ENCODE measurements around the gene TCF3. TPM values are rescaled to one million over a fixed set of nuclear protein-coding genes. Genes with fewer than 3 reads are reported as not detected.

TCF3 gene
- total RNA-seq, 3 donors from 2014 or later (not counting 1 experiment from before 2014, with no cell fraction given): 54.5 to 72.2 (median 64.3) TPM

GRCh38 chr19:1592024-1592754 lies 60.2 kb downstream of the TCF3 start:
- Mint-ChIP-seq H3K9me3 (no peaks in the 10 kb centered on the region), H3K36me3 (no peaks in the 10 kb centered on the region), H3K4me3 (peak overlapping the region; percentile 79), H3K27me3 (ENCODE audit: low read depth in 2 of 2) (no peaks in the 10 kb centered on the region), H3K27ac (peak overlapping the region; percentile 74 to 89), H3K4me1 (peaks cover 8 to 27% of the 10 kb centered on the region in 2 donors)
- TF ChIP-seq CTCF (IDR thresholded peaks at IDR 0.05): no peak
- DNase-seq (peak; percentile 84 to 95), ATAC-seq (peak; percentile 78 to 91 (median 83))
- WGBS (ENCODE audit: insufficient coverage): under 1% methylated on average over 94 of the region's 94 CpGs
- Histone ChIP-seq H3K9me3 (ENCODE audit: control insufficient read depth, insufficient read depth, low read length) (no peaks in the 10 kb centered on the region), H3K27ac (ENCODE audit: low read length) (peak overlapping the region; percentile 93), H3K36me3 (ENCODE audit: control insufficient read depth, insufficient read depth, low read length) (peaks cover 5% of the 10 kb centered on the region), H3K27me3 (ENCODE audit: control insufficient read depth, insufficient read depth, low read length) (no peaks in the 10 kb centered on the region), H3K4me1 (ENCODE audit: control insufficient read depth, insufficient read depth, low read length) (peaks cover 26% of the 10 kb centered on the region), H3K4me3 (ENCODE audit: low read length) (peak overlapping the region; percentile 85)
- intact Hi-C loops (cut with micrococcal nuclease): no loop called here

- Mint-ChIP-seq H3K9me3 (no peaks in the 10 kb centered on the region), H3K27me3 (ENCODE audit: low read depth in 2 of 2) (no peaks in the 10 kb centered on the region), H3K4me3 (peak overlapping the region; percentile 79), H3K36me3 (no peaks in the 10 kb centered on the region), H3K4me1 (peaks cover 8 to 27% of the 10 kb centered on the region in 2 donors), H3K27ac (peak overlapping the region; percentile 64 to 89)
- H3K4me3 ChIP-seq (ENCODE audit: low read length): peak overlapping the region; percentile 85
- no peak for TF ChIP-seq CTCF (IDR thresholded peaks at IDR 0.05)
- H3K36me3 ChIP-seq (ENCODE audit: control insufficient read depth, insufficient read depth, low read length): no peaks in the 10 kb centered on the region
- H3K4me1 ChIP-seq (ENCODE audit: control insufficient read depth, insufficient read depth, low read length): peaks cover 26% of the 10 kb centered on the region
- peak overlapping the region; percentile 93 for H3K27ac ChIP-seq (ENCODE audit: low read length)
- DNase-seq (peak in 1 of 2 donors; percentile 49), ATAC-seq (no peak)
- no peaks in the 10 kb centered on the region for H3K9me3 ChIP-seq (ENCODE audit: control insufficient read depth, insufficient read depth, low read length)
- 1% methylated on average over 30 of the region's 31 CpGs for WGBS (ENCODE audit: insufficient coverage)
- intact Hi-C loops (cut with micrococcal nuclease): no loop called here
- H3K27me3 ChIP-seq (ENCODE audit: control insufficient read depth, insufficient read depth, low read length): no peaks in the 10 kb centered on the region
Measured at GRCh38 chr19:1591421-1592023, 60.9 kb downstream of the TCF3 start.

- no peak for TF ChIP-seq CTCF (IDR thresholded peaks at IDR 0.05)
- peaks cover 26% of the 10 kb centered on the region for H3K4me1 ChIP-seq (ENCODE audit: control insufficient read depth, insufficient read depth, low read length)
- H3K27ac Mint-ChIP-seq: peak overlapping the region; percentile 64 to 89
- H3K4me3 ChIP-seq (ENCODE audit: low read length): no peak overlapping the region
- H3K4me3 Mint-ChIP-seq: peak overlapping the region; percentile 70
- peaks cover 2% of the 10 kb centered on the region for H3K36me3 ChIP-seq (ENCODE audit: control insufficient read depth, insufficient read depth, low read length)
- H3K9me3 ChIP-seq (ENCODE audit: control insufficient read depth, insufficient read depth, low read length): no peaks in the 10 kb centered on the region
- H3K27ac ChIP-seq (ENCODE audit: low read length): no peak overlapping the region
- H3K27me3 Mint-ChIP-seq (ENCODE audit: low read depth in 2 of 2): no peaks in the 10 kb centered on the region
- DNase-seq (peak in 1 of 2 donors; percentile 57), ATAC-seq (no peak)
- intact Hi-C loops (cut with micrococcal nuclease): no loop called here
- WGBS (ENCODE audit: insufficient coverage): 21% methylated on average over 10 of the region's 10 CpGs
- H3K4me1 Mint-ChIP-seq: peaks cover 8 to 27% of the 10 kb centered on the region in 2 donors
- no peaks in the 10 kb centered on the region for H3K27me3 ChIP-seq (ENCODE audit: control insufficient read depth, insufficient read depth, low read length)
- H3K9me3 Mint-ChIP-seq: no peaks in the 10 kb centered on the region
- no peaks in the 10 kb centered on the region for H3K36me3 Mint-ChIP-seq
Measured at GRCh38 chr19:1590641-1591397, 61.6 kb downstream of the TCF3 start.
